Activated naive CD4-positive, alpha-beta T cell treated with anti-CD3 and anti-CD28 coated beads, Interleukin-2, amount 10 ng/mL, durations not matched to agents 7 days and 5 days (primary cell): Measurements from ENCODE around the gene IRF1.

ENCODE experiments used
- CTCF ChIA-PET: fragments of 350-600 bp; sonication (Branson Sonifier 250); formaldehyde crosslinking; loops from one replicate; lab custom pipeline; 2021; ENCODE audit warnings: antibody characterized with exemption; lab: Charles Lee
- DNase-seq: peaks from one replicate; pipeline ENCODE4 v3.0.0-alpha.2; 2020
- H3K27ac Mint-ChIP-seq: one replicate; pipeline ENCODE4 v1.8.0; 2021; ENCODE audit warnings: mild to moderate bottlenecking, moderate library complexity, mixed read lengths
- H3K27me3 Mint-ChIP-seq: one replicate; pipeline ENCODE4 v1.8.0; 2021; ENCODE audit warnings: mild to moderate bottlenecking, mixed read lengths
- H3K36me3 Mint-ChIP-seq: one replicate; pipeline ENCODE4 v1.8.0; 2021; ENCODE audit warnings: mixed read lengths
- H3K4me1 Mint-ChIP-seq: one replicate; pipeline ENCODE4 v1.8.0; 2021; ENCODE audit warnings: mixed read lengths
- H3K4me3 Mint-ChIP-seq: one replicate; pipeline ENCODE4 v1.8.0; 2021; ENCODE audit warnings: mild to moderate bottlenecking, moderate library complexity, mixed read lengths
- H3K9me3 Mint-ChIP-seq: one replicate; pipeline ENCODE4 v1.8.0; 2021; ENCODE audit warnings: mixed read lengths

The IRF1 gene

DNA sequence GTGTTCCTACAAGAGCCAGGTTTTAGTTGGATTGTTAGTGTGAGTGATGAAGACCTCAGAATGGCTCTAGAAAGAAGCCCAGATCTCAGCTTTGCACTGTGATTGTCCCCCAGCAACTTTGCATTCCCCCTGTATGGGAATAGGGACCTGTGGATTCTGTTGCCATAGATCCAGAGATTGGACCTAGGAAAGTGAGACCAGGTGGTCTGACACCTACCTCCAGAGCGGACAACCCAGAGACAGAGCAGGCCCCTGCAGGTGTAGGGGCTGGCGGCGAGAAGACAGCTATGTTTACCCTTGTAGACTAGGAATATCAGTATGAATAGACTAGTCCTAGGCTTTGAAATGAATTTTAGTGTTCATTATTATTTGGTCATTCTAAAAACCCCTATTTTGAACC, 53.6 kb downstream of the IRF1 start:
- H3K4me3 Mint-ChIP-seq: peak overlapping the region; percentile 55
- H3K4me1 Mint-ChIP-seq: peaks cover 89% of the 10 kb centered on the region
- peaks cover 60% of the 10 kb centered on the region for H3K36me3 Mint-ChIP-seq
- DNase-seq: no peak
- H3K27ac Mint-ChIP-seq: peak overlapping the region; percentile 85
- H3K9me3 Mint-ChIP-seq: no peaks in the 10 kb centered on the region
- CTCF ChIA-PET: interaction anchor here (1.0 to 2.3 kb wide), 3 partner anchors 8 to 64 kb away, joined by 4 to 5 read pairs (median 5); no protein-coding TSS in a partner anchor
- no peaks in the 10 kb centered on the region for H3K27me3 Mint-ChIP-seq

- H3K36me3 Mint-ChIP-seq: peaks cover 64% of the 10 kb centered on the region
- H3K9me3 Mint-ChIP-seq: no peaks in the 10 kb centered on the region
- CTCF ChIA-PET: interaction anchor here (1.0 to 2.3 kb wide), 2 partner anchors 9 to 65 kb away, joined by 4 to 5 read pairs; no protein-coding TSS in a partner anchor
- H3K27me3 Mint-ChIP-seq: no peaks in the 10 kb centered on the region
- H3K4me1 Mint-ChIP-seq: peaks cover 91% of the 10 kb centered on the region
- H3K27ac Mint-ChIP-seq: peak overlapping the region; percentile 63
- peak; percentile 13 for DNase-seq
- no peak overlapping the region for H3K4me3 Mint-ChIP-seq
Measured at GRCh38 chr5:132435886-132436285, 54.7 kb downstream of the IRF1 start.

DNA sequence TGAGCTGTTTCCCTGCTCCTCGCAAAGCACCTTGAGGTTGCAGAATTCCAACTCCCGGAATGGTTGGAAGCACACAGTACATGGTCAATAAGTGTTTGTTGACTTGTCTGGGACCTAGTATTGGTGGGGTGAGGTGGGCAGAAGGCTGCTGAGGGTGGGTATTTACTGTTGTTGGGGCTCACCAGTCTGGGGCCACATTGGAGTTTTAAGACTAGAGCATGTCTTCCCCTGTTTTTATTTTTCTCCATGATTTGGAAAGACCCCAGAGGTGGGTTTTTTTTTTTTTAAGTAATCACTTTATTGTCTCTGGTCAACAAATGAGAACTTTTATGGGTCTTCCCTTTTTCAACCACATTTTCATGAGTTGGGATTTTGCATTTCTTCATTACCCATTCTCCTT, 55.1 kb downstream of the IRF1 start:
- Mint-ChIP-seq H3K4me1 (peaks cover 91% of the 10 kb centered on the region), H3K36me3 (peaks cover 64% of the 10 kb centered on the region), H3K27me3 (no peaks in the 10 kb centered on the region), H3K9me3 (no peaks in the 10 kb centered on the region), H3K27ac (peak overlapping the region; percentile 63), H3K4me3 (no peak overlapping the region)
- CTCF ChIA-PET: interaction anchor here (2.3 kb wide), 1 partner anchor 65 kb away, joined by 5 read pairs; no protein-coding TSS in a partner anchor
- no peak for DNase-seq

GRCh38 chr5:132434416-132435286, 55.9 kb downstream of the IRF1 start:
- CTCF ChIA-PET: no interaction called here
- no peak overlapping the region for H3K4me3 Mint-ChIP-seq
- H3K36me3 Mint-ChIP-seq: peaks cover 65% of the 10 kb centered on the region
- peak overlapping the region; percentile 40 for H3K27ac Mint-ChIP-seq
- H3K4me1 Mint-ChIP-seq: peaks cover 91% of the 10 kb centered on the region
- H3K27me3 Mint-ChIP-seq: no peaks in the 10 kb centered on the region
- no peaks in the 10 kb centered on the region for H3K9me3 Mint-ChIP-seq
- peak; percentile 13 for DNase-seq

GRCh38 chr5:132433141-132433540, 57.4 kb downstream of the IRF1 start:
- DNase-seq: no peak
- Mint-ChIP-seq H3K9me3 (no peaks in the 10 kb centered on the region), H3K27me3 (no peaks in the 10 kb centered on the region), H3K4me1 (peaks cover 93% of the 10 kb centered on the region), H3K27ac (no peak overlapping the region), H3K36me3 (peaks cover 71% of the 10 kb centered on the region), H3K4me3 (no peak overlapping the region)
- CTCF ChIA-PET: interaction anchor here (1.3 kb wide), 1 partner anchor 33 kb away, joined by 4 read pairs; no protein-coding TSS in a partner anchor

- H3K4me3 Mint-ChIP-seq: no peak overlapping the region
- no peaks in the 10 kb centered on the region for H3K27me3 Mint-ChIP-seq
- CTCF ChIA-PET: interaction anchor here (1.3 kb wide), 1 partner anchor 35 kb away, joined by 4 read pairs; no protein-coding TSS in a partner anchor
- no peak for DNase-seq
- H3K4me1 Mint-ChIP-seq: peaks cover 93% of the 10 kb centered on the region
- peak overlapping the region; percentile 84 for H3K27ac Mint-ChIP-seq
- H3K36me3 Mint-ChIP-seq: peaks cover 74% of the 10 kb centered on the region
- H3K9me3 Mint-ChIP-seq: no peaks in the 10 kb centered on the region
Measured at GRCh38 chr5:132431632-132432031, 58.9 kb downstream of the IRF1 start.
